ENCODE results near the gene TRNT1.

Gene TRNT1

GRCh38 chr3:3179407-3180094, 52.8 kb downstream of the TRNT1 start, which contains the start of gene CRBN:
Gene CRBN, minus strand, starts transcription at chr3:3179691. Its CDS starts 4 bp downstream, at chr3:3179687.
- peak; percentile 85 for DNase-seq (ENCODE audit: extremely low spot score)
- CTCF ChIA-PET = no interaction called here
- POLR2A ChIA-PET = no interaction called here

GRCh38 chr3:3180456-3180855, 53.7 kb downstream of the TRNT1 start:
- DNase-seq (ENCODE audit: extremely low spot score) = no peak
- TF ChIP-seq CTBP1 (IDR thresholded peaks at IDR 0.05; ENCODE audit: borderline replicate concordance) (no peak), TARDBP (IDR thresholded peaks at IDR 0.05) (no peak), BHLHE40 (IDR thresholded peaks at IDR 0.05; ENCODE audit: borderline replicate concordance) (no peak), NFRKB (IDR thresholded peaks at IDR 0.05) (no peak), LEF1 (IDR thresholded peaks at IDR 0.05; ENCODE audit: borderline replicate concordance) (no peak), ZNF384 (IDR thresholded peaks at IDR 0.05) (no peak), ELF4 (IDR thresholded peaks at IDR 0.05) (no peak)
- ChIA-PET CTCF (interaction anchor here (0.6 kb wide), 1 partner anchor 250 kb away, joined by 3 read pairs; no protein-coding TSS in a partner anchor), POLR2A (no interaction called here)

More at GRCh38 chr3:3179407-3180094, 52.8 kb downstream of the TRNT1 start, which contains the start of gene CRBN:
- no peak for TF ChIP-seq TARDBP (IDR thresholded peaks at IDR 0.05)
- 0 out of 2 replicates have a peak, but pooled peaks have one; percentile 31 for TF ChIP-seq ARNT (IDR thresholded peaks at IDR 0.05)
- peak; percentile 40; the same call in 1 of the 2 replicates for TF ChIP-seq FOXM1 (IDR thresholded peaks at IDR 0.05; ENCODE audit: borderline replicate concordance)
- no peak for TF ChIP-seq LEF1 (IDR thresholded peaks at IDR 0.05; ENCODE audit: borderline replicate concordance)
- no peak for TF ChIP-seq SP1 (IDR thresholded peaks at IDR 0.05)
- TF ChIP-seq CTBP1 (IDR thresholded peaks at IDR 0.05; ENCODE audit: borderline replicate concordance) = no peak
- TF ChIP-seq BHLHE40 (IDR thresholded peaks at IDR 0.05; ENCODE audit: borderline replicate concordance) = no peak
- TF ChIP-seq HDGF (IDR thresholded peaks at IDR 0.05; ENCODE audit: borderline replicate concordance) = no peak
- TF ChIP-seq FOXK2 (IDR thresholded peaks at IDR 0.05) = peak; percentile 59; the same call in 1 of the 2 replicates
- 0 out of 2 replicates have a peak, but pooled peaks have one; percentile 24 for TF ChIP-seq L3MBTL2 (conservative IDR thresholded peaks at IDR 0.05)
- no peak for TF ChIP-seq NFRKB (IDR thresholded peaks at IDR 0.05)
- TF ChIP-seq PKNOX1 (IDR thresholded peaks at IDR 0.05) = no peak
- TF ChIP-seq ZNF384 (IDR thresholded peaks at IDR 0.05) = no peak
- TF ChIP-seq FOXA1 (IDR thresholded peaks at IDR 0.05) = no peak
- peak; percentile 24; the same call in 1 of the 2 replicates for TF ChIP-seq ELF4 (IDR thresholded peaks at IDR 0.05)
- no peak for TF ChIP-seq SUZ12 (IDR thresholded peaks at IDR 0.05)

- no peak for TF ChIP-seq ARNT (IDR thresholded peaks at IDR 0.05)
- no peak for TF ChIP-seq FOXK2 (IDR thresholded peaks at IDR 0.05)
- no peak for TF ChIP-seq FOXM1 (IDR thresholded peaks at IDR 0.05; ENCODE audit: borderline replicate concordance)
- TF ChIP-seq PKNOX1 (IDR thresholded peaks at IDR 0.05) = no peak
- DNase-seq (ENCODE audit: extremely low spot score) = no peak
- ChIA-PET CTCF (no interaction called here), POLR2A (no interaction called here)
Observed at GRCh38 chr3:3184876-3185275, 58.1 kb downstream of the TRNT1 start.

- POLR2A ChIA-PET = no interaction called here
- CTCF ChIA-PET = no interaction called here
- DNase-seq (ENCODE audit: extremely low spot score) = no peak
- TF ChIP-seq BHLHE40 (IDR thresholded peaks at IDR 0.05; ENCODE audit: borderline replicate concordance) (no peak), ELF4 (IDR thresholded peaks at IDR 0.05) (no peak), HDGF (IDR thresholded peaks at IDR 0.05; ENCODE audit: borderline replicate concordance) (no peak), ZNF384 (IDR thresholded peaks at IDR 0.05) (no peak), ARNT (IDR thresholded peaks at IDR 0.05) (no peak), SUZ12 (IDR thresholded peaks at IDR 0.05) (no peak), LEF1 (IDR thresholded peaks at IDR 0.05; ENCODE audit: borderline replicate concordance) (no peak), CTBP1 (IDR thresholded peaks at IDR 0.05; ENCODE audit: borderline replicate concordance) (no peak), L3MBTL2 (conservative IDR thresholded peaks at IDR 0.05) (no peak), PKNOX1 (IDR thresholded peaks at IDR 0.05) (no peak), FOXA1 (IDR thresholded peaks at IDR 0.05) (no peak), FOXM1 (IDR thresholded peaks at IDR 0.05; ENCODE audit: borderline replicate concordance) (no peak), FOXK2 (IDR thresholded peaks at IDR 0.05) (no peak), TARDBP (IDR thresholded peaks at IDR 0.05) (no peak), SP1 (IDR thresholded peaks at IDR 0.05) (no peak), NFRKB (IDR thresholded peaks at IDR 0.05) (no peak)
Observed at GRCh38 chr3:3189102-3189727, 62.5 kb downstream of the TRNT1 start.

GRCh38 chr3:3189961-3190360, 63.2 kb downstream of the TRNT1 start:
- DNase-seq (ENCODE audit: extremely low spot score) = no peak
- ChIA-PET POLR2A (no interaction called here), CTCF (no interaction called here)
- TF ChIP-seq FOXM1 (IDR thresholded peaks at IDR 0.05; ENCODE audit: borderline replicate concordance) (no peak), SUZ12 (IDR thresholded peaks at IDR 0.05) (no peak), L3MBTL2 (conservative IDR thresholded peaks at IDR 0.05) (no peak), PKNOX1 (IDR thresholded peaks at IDR 0.05) (no peak), ARNT (IDR thresholded peaks at IDR 0.05) (no peak), TARDBP (IDR thresholded peaks at IDR 0.05) (no peak), BHLHE40 (IDR thresholded peaks at IDR 0.05; ENCODE audit: borderline replicate concordance) (no peak), ELF4 (IDR thresholded peaks at IDR 0.05) (no peak), ZNF384 (IDR thresholded peaks at IDR 0.05) (no peak), FOXA1 (IDR thresholded peaks at IDR 0.05) (no peak), NFRKB (IDR thresholded peaks at IDR 0.05) (no peak), LEF1 (IDR thresholded peaks at IDR 0.05; ENCODE audit: borderline replicate concordance) (no peak), FOXK2 (IDR thresholded peaks at IDR 0.05) (no peak)

All from HEK293T (cell line).